GM23338 (cell line): ENCODE results near the gene ERICH3. TPM values are rescaled to one million over a fixed set of nuclear protein-coding genes. Genes with fewer than 3 reads are reported as not detected.

Source experiments
- ATAC-seq: fragments of 200-7000 bp; cut with Tn5 transposase; 3 replicates; pipeline ENCODE4 v1.9.1; 2020
- DNase-seq: peaks from one replicate; pipeline ENCODE4 v3.0.0-alpha.2; 2015; ENCODE audit warnings: low spot score
- H2AFZ ChIP-seq: fragments of 200-600 bp; sonication (generic); 2 replicates; pipeline ENCODE4 v1.8.0; 2016; ENCODE audit warnings: antibody characterized with exemption, mild to moderate bottlenecking, moderate library complexity
- H3F3A ChIP-seq: fragments of 200-600 bp; sonication (generic); replicated peaks from 2 replicates; pipeline ENCODE4 v1.8.0; 2017; ENCODE audit warnings: antibody characterized with exemption, mixed run types, low read depth
- H3K27ac ChIP-seq: fragments of 200-600 bp; sonication (generic); 2 replicates; pipeline ENCODE4 v1.6.1; 2016; ENCODE audit warnings: low read depth
- H3K27me3 ChIP-seq: fragments of 200-600 bp; sonication (generic); 2 replicates; pipeline ENCODE4 v1.8.0; 2016; ENCODE audit warnings: mild to moderate bottlenecking, mixed run types, moderate library complexity; ENCODE audit not compliant: insufficient read depth
- H3K36me3 ChIP-seq: fragments of 200-600 bp; sonication (generic); 2 replicates; pipeline ENCODE4 v1.8.0; 2016; ENCODE audit warnings: mild to moderate bottlenecking; ENCODE audit not compliant: insufficient read depth
- H3K4me1 ChIP-seq: fragments of 200-600 bp; sonication (generic); 2 replicates; pipeline ENCODE4 v1.8.0; 2016; ENCODE audit warnings: mild to moderate bottlenecking, moderate library complexity; ENCODE audit not compliant: insufficient read depth
- H3K4me2 ChIP-seq: fragments of 200-600 bp; sonication (generic); 2 replicates; pipeline ENCODE4 v1.7.1; 2017; ENCODE audit warnings: mixed run types
- H3K4me3 ChIP-seq: fragments of 200-600 bp; sonication (generic); 2 replicates; pipeline ENCODE4 v1.6.1; 2016; ENCODE audit warnings: mixed run types
- H3K79me2 ChIP-seq: fragments of 200-600 bp; sonication (generic); replicated peaks from 2 replicates; pipeline ENCODE4 v1.8.0; 2017; ENCODE audit warnings: mild to moderate bottlenecking; ENCODE audit not compliant: insufficient read depth
- H3K9me2 ChIP-seq: fragments of 200-600 bp; sonication (generic); 2 replicates; pipeline ENCODE4 v1.8.0; 2017; ENCODE audit not compliant: insufficient read depth
- H4K20me1 ChIP-seq: fragments of 200-600 bp; sonication (generic); replicated peaks from 2 replicates; pipeline ENCODE4 v1.8.0; 2017; ENCODE audit warnings: mild to moderate bottlenecking; ENCODE audit not compliant: insufficient read depth
- H3K27ac Mint-ChIP-seq: 2 replicates; pipeline ENCODE4 v1.8.0; 2020; ENCODE audit warnings: inconsistent platforms, mild to moderate bottlenecking, moderate library complexity, mixed read lengths
- H3K27me3 Mint-ChIP-seq: 3 replicates; pipeline ENCODE4 v1.8.0; 2022; ENCODE audit warnings: low read depth, mild to moderate bottlenecking, moderate library complexity, mixed read lengths, inconsistent platforms; ENCODE audit not compliant: insufficient read depth, poor library complexity
- H3K36me3 Mint-ChIP-seq: 3 replicates; pipeline ENCODE4 v1.8.0; 2021; ENCODE audit warnings: low read depth, mild to moderate bottlenecking, inconsistent platforms, moderate library complexity, mixed read lengths
- H3K4me1 Mint-ChIP-seq: 3 replicates; pipeline ENCODE4 v1.8.0; 2020; ENCODE audit warnings: mild to moderate bottlenecking, inconsistent platforms, mixed read lengths
- H3K4me3 Mint-ChIP-seq: 3 replicates; pipeline ENCODE4 v1.8.0; 2021; ENCODE audit warnings: moderate library complexity, mild to moderate bottlenecking, inconsistent platforms, mixed read lengths
- H3K9me3 Mint-ChIP-seq: 3 replicates; pipeline ENCODE4 v1.8.0; 2020; ENCODE audit warnings: moderate library complexity, mild to moderate bottlenecking, inconsistent platforms, mixed read lengths
- ETS1 ChIP-seq: IDR thresholded peaks from 2 replicates; pipeline ENCODE4 v1.6.1; 2016; ENCODE audit warnings: antibody characterized with exemption
- EZH2 ChIP-seq: fragments of 200-600 bp; sonication (generic); IDR thresholded peaks from one replicate; pipeline ENCODE4 v1.8.0; 2017; ENCODE audit warnings: antibody characterized with exemption, mild to moderate bottlenecking, low read depth; ENCODE audit not compliant: unreplicated experiment
- EZH2phosphoT487 ChIP-seq: fragments of 200-600 bp; sonication (generic); IDR thresholded peaks from one replicate; pipeline ENCODE4 v1.8.1; 2018; ENCODE audit warnings: antibody characterized with exemption; ENCODE audit not compliant: unreplicated experiment
- NANOG ChIP-seq: IDR thresholded peaks from 2 replicates; pipeline ENCODE4 v1.6.1; 2016; ENCODE audit warnings: antibody characterized with exemption, borderline replicate concordance
- ZNF114 ChIP-seq: fragments of 250-450 bp; sonication (Bioruptor Pico); IDR thresholded peaks from 2 replicates; pipeline ENCODE4 v1.5.0; 2020; ENCODE audit warnings: mild to moderate bottlenecking, moderate library complexity
- polyA plus RNA-seq: library from polyadenylated mRNA; unstranded; fragments of >200 nt; fragmentation: Nextera tagmentation; extraction: Ambion mirVana; gene quantifications from 2 replicates; pipeline ENCODE4 v1.2.1, GENCODE V29; 2016
- total RNA-seq: library from RNA; depleted of rRNA; stranded (reverse); fragments of >200 nt; shearing (Covaris generic); gene quantifications from 2 replicates; pipeline ENCODE4 v1.2.3, GENCODE V29; 2014
- TF ChIP-seq, protein P1 (sequence below): fragments of 250-450 bp; sonication (Bioruptor Pico); IDR thresholded peaks from 2 replicates; pipeline ENCODE4 v1.5.0; 2020; ENCODE audit warnings: mild to moderate bottlenecking, moderate library complexity
- TF ChIP-seq, protein P2 (sequence below): IDR thresholded peaks from one replicate; pipeline ENCODE4 v1.6.1; 2018; ENCODE audit warnings: antibody characterized with exemption; ENCODE audit not compliant: unreplicated experiment

Gene ERICH3
- total and polyA plus RNA-seq, 2 experiments from 2014 or later = not detected

GRCh38 chr1:74716822-74717221 lies 43.2 kb upstream of the ERICH3 start:
- Histone ChIP-seq H3K4me1 (peaks cover 9% of the 10 kb centered on the region; the same call in 1 of the 2 replicates), H3K79me2 (no peaks in the 10 kb centered on the region), H3K4me3 (no peak overlapping the region), H3K36me3 (0 out of 2 replicates have a peak, but pooled peaks cover 20% of the 10 kb centered on the region), H4K20me1 (0 out of 2 replicates have a peak, but pooled peaks cover 5% of the 10 kb centered on the region), H3K27me3 (no peaks in the 10 kb centered on the region), H3F3A (no peaks in the 10 kb centered on the region), H3K9me2 (no peaks in the 10 kb centered on the region), H2AFZ (no peak overlapping the region), H3K27ac (no peak overlapping the region), H3K4me2 (no peak overlapping the region)
- H3K9me3 Mint-ChIP-seq = no peaks in the 10 kb centered on the region
- no peak overlapping the region for H3K27ac Mint-ChIP-seq
- ATAC-seq (no peak), DNase-seq (no peak)
- H3K4me3 Mint-ChIP-seq = no peak overlapping the region
- H3K27me3 Mint-ChIP-seq = no peaks in the 10 kb centered on the region
- no peaks in the 10 kb centered on the region for H3K4me1 Mint-ChIP-seq
- TF ChIP-seq EZH2 = no peak
- H3K36me3 Mint-ChIP-seq = peaks cover 13% of the 10 kb centered on the region

GRCh38 chr1:74715806-74716205 lies 42.2 kb upstream of the ERICH3 start:
- no peaks in the 10 kb centered on the region for H3K79me2 ChIP-seq
- Mint-ChIP-seq H3K4me1 (no peaks in the 10 kb centered on the region), H3K9me3 (no peaks in the 10 kb centered on the region), H3K4me3 (no peak overlapping the region), H3K27me3 (no peaks in the 10 kb centered on the region), H3K36me3 (peaks cover 5% of the 10 kb centered on the region; the same call in 2 of the 3 replicates), H3K27ac (no peak overlapping the region)
- H3K4me1 ChIP-seq = peaks cover 9% of the 10 kb centered on the region; the same call in 1 of the 2 replicates
- H3K4me3 ChIP-seq = no peak overlapping the region
- no peak for DNase-seq
- H2AFZ ChIP-seq = no peak overlapping the region
- peaks cover 5% of the 10 kb centered on the region; the same call in 1 of the 2 replicates for H4K20me1 ChIP-seq
- TF ChIP-seq NANOG (no peak), EZH2phosphoT487 (no peak), ZNF114 (CRISPR knock-in tag) (no peak), ETS1 (no peak)
- TF ChIP-seq, protein P1, sequence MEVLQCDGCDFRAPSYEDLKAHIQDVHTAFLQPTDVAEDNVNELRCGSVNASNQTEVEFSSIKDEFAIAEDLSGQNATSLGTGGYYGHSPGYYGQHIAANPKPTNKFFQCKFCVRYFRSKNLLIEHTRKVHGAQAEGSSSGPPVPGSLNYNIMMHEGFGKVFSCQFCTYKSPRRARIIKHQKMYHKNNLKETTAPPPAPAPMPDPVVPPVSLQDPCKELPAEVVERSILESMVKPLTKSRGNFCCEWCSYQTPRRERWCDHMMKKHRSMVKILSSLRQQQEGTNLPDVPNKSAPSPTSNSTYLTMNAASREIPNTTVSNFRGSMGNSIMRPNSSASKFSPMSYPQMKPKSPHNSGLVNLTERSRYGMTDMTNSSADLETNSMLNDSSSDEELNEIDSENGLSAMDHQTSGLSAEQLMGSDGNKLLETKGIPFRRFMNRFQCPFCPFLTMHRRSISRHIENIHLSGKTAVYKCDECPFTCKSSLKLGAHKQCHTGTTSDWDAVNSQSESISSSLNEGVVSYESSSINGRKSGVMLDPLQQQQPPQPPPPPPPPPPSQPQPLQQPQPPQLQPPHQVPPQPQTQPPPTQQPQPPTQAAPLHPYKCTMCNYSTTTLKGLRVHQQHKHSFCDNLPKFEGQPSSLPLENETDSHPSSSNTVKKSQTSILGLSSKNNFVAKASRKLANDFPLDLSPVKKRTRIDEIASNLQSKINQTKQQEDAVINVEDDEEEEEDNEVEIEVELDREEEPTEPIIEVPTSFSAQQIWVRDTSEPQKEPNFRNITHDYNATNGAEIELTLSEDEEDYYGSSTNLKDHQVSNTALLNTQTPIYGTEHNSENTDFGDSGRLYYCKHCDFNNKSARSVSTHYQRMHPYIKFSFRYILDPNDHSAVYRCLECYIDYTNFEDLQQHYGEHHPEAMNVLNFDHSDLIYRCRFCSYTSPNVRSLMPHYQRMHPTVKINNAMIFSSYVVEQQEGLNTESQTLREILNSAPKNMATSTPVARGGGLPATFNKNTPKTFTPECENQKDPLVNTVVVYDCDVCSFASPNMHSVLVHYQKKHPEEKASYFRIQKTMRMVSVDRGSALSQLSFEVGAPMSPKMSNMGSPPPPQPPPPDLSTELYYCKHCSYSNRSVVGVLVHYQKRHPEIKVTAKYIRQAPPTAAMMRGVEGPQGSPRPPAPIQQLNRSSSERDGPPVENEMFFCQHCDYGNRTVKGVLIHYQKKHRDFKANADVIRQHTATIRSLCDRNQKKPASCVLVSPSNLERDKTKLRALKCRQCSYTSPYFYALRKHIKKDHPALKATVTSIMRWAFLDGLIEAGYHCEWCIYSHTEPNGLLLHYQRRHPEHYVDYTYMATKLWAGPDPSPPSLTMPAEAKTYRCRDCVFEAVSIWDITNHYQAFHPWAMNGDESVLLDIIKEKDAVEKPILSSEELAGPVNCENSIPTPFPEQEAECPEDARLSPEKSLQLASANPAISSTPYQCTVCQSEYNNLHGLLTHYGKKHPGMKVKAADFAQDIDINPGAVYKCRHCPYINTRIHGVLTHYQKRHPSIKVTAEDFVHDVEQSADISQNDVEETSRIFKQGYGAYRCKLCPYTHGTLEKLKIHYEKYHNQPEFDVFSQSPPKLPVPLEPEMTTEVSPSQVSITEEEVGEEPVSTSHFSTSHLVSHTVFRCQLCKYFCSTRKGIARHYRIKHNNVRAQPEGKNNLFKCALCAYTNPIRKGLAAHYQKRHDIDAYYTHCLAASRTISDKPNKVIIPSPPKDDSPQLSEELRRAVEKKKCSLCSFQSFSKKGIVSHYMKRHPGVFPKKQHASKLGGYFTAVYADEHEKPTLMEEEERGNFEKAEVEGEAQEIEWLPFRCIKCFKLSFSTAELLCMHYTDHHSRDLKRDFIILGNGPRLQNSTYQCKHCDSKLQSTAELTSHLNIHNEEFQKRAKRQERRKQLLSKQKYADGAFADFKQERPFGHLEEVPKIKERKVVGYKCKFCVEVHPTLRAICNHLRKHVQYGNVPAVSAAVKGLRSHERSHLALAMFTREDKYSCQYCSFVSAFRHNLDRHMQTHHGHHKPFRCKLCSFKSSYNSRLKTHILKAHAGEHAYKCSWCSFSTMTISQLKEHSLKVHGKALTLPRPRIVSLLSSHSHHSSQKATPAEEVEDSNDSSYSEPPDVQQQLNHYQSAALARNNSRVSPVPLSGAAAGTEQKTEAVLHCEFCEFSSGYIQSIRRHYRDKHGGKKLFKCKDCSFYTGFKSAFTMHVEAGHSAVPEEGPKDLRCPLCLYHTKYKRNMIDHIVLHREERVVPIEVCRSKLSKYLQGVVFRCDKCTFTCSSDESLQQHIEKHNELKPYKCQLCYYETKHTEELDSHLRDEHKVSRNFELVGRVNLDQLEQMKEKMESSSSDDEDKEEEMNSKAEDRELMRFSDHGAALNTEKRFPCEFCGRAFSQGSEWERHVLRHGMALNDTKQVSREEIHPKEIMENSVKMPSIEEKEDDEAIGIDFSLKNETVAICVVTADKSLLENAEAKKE (CRISPR knock-in tag) = no peak
- TF ChIP-seq, protein P2, sequence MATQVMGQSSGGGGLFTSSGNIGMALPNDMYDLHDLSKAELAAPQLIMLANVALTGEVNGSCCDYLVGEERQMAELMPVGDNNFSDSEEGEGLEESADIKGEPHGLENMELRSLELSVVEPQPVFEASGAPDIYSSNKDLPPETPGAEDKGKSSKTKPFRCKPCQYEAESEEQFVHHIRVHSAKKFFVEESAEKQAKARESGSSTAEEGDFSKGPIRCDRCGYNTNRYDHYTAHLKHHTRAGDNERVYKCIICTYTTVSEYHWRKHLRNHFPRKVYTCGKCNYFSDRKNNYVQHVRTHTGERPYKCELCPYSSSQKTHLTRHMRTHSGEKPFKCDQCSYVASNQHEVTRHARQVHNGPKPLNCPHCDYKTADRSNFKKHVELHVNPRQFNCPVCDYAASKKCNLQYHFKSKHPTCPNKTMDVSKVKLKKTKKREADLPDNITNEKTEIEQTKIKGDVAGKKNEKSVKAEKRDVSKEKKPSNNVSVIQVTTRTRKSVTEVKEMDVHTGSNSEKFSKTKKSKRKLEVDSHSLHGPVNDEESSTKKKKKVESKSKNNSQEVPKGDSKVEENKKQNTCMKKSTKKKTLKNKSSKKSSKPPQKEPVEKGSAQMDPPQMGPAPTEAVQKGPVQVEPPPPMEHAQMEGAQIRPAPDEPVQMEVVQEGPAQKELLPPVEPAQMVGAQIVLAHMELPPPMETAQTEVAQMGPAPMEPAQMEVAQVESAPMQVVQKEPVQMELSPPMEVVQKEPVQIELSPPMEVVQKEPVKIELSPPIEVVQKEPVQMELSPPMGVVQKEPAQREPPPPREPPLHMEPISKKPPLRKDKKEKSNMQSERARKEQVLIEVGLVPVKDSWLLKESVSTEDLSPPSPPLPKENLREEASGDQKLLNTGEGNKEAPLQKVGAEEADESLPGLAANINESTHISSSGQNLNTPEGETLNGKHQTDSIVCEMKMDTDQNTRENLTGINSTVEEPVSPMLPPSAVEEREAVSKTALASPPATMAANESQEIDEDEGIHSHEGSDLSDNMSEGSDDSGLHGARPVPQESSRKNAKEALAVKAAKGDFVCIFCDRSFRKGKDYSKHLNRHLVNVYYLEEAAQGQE = no peak
- no peak overlapping the region for H3K4me2 ChIP-seq
- 0 out of 2 replicates have a peak, but pooled peaks cover 20% of the 10 kb centered on the region for H3K36me3 ChIP-seq
- H3K27me3 ChIP-seq = no peaks in the 10 kb centered on the region
- H3F3A ChIP-seq = no peaks in the 10 kb centered on the region
- ATAC-seq = no peak
- H3K27ac ChIP-seq = no peak overlapping the region
- H3K9me2 ChIP-seq = no peaks in the 10 kb centered on the region
